ENCODE results near the gene GAB1. TPM values are rescaled to one million over a fixed set of nuclear protein-coding genes. Genes with fewer than 3 reads are reported as not detected.

Gene GAB1
- total and polyA plus RNA-seq, 7 experiments from 2014 or later: 0.67 to 6.4 (median 2.2) TPM; not detected in 3

- DNase-seq (no peak), ATAC-seq (no peak)
- H3K9me3 Mint-ChIP-seq: no peaks in the 10 kb centered on the region
- intact Hi-C loops (cut with micrococcal nuclease): loop anchor here in 1 of 2 donors (10.0 kb wide), 1 partner anchor 166 kb away; the partner anchor contains the start of gene USP38
- H3K9me3 ChIP-seq (ENCODE audit: control insufficient read depth in 2 of 3, low read length in 3 of 3): no peaks in the 10 kb centered on the region
- H3K27ac Mint-ChIP-seq: no peak overlapping the region
- ChIA-PET POLR2A (no interaction called here), CTCF (no interaction called here)
- H3K4me3 ChIP-seq (ENCODE audit: low read length): no peak overlapping the region
- no peak overlapping the region for H3K4me3 Mint-ChIP-seq
- H3K4me1 Mint-ChIP-seq: no peaks in the 10 kb centered on the region
- no peaks in the 10 kb centered on the region for H3K36me3 ChIP-seq (ENCODE audit: control insufficient read depth in 2 of 3, insufficient read depth in 3 of 3, low read length in 3 of 3)
- H3K27me3 ChIP-seq (ENCODE audit: control insufficient read depth in 2 of 2, insufficient read depth in 2 of 2, low read length in 2 of 2): peaks cover 0 to 2% of the 10 kb centered on the region in 2 donors
- H3K36me3 Mint-ChIP-seq: no peaks in the 10 kb centered on the region
- H3K4me1 ChIP-seq (ENCODE audit: control insufficient read depth in 2 of 2, insufficient read depth in 2 of 2, low read length in 2 of 2): no peaks in the 10 kb centered on the region
- no peak overlapping the region for H3K27ac ChIP-seq (ENCODE audit: low read depth, low read length)
- H3K27me3 Mint-ChIP-seq: peaks cover 0 to 30% (median 13%) of the 10 kb centered on the region in 5 donors
Measured at GRCh38 chr4:143351149-143351691, 14.5 kb downstream of the GAB1 start.

GRCh38 chr4:143351774-143352451 is 15.2 kb downstream of the GAB1 start:
- Mint-ChIP-seq H3K4me1 (no peaks in the 10 kb centered on the region), H3K4me3 (no peak overlapping the region), H3K27ac (no peak overlapping the region), H3K9me3 (no peaks in the 10 kb centered on the region), H3K27me3 (peaks cover 0 to 27% (median 11%) of the 10 kb centered on the region in 5 donors), H3K36me3 (no peaks in the 10 kb centered on the region)
- H3K9me3 ChIP-seq (ENCODE audit: control insufficient read depth in 2 of 3, low read length in 3 of 3): no peaks in the 10 kb centered on the region
- no peak overlapping the region for H3K4me3 ChIP-seq (ENCODE audit: low read length)
- ATAC-seq (no peak), DNase-seq (no peak)
- no peaks in the 10 kb centered on the region for H3K4me1 ChIP-seq (ENCODE audit: control insufficient read depth in 2 of 2, insufficient read depth in 2 of 2, low read length in 2 of 2)
- ChIA-PET POLR2A (no interaction called here), CTCF (no interaction called here)
- intact Hi-C loops (cut with micrococcal nuclease): loop anchor here in 1 of 2 donors (10.0 kb wide), 1 partner anchor 167 kb away; the partner anchor contains the start of gene USP38
- H3K27me3 ChIP-seq (ENCODE audit: control insufficient read depth in 2 of 2, insufficient read depth in 2 of 2, low read length in 2 of 2): no peaks in the 10 kb centered on the region
- H3K36me3 ChIP-seq (ENCODE audit: control insufficient read depth in 2 of 3, insufficient read depth in 3 of 3, low read length in 3 of 3): no peaks in the 10 kb centered on the region
- H3K27ac ChIP-seq (ENCODE audit: low read depth, low read length): no peak overlapping the region

- Mint-ChIP-seq H3K36me3 (no peaks in the 10 kb centered on the region), H3K4me3 (no peak overlapping the region), H3K27ac (no peak overlapping the region), H3K4me1 (no peaks in the 10 kb centered on the region), H3K9me3 (no peaks in the 10 kb centered on the region), H3K27me3 (peaks cover 0 to 23% (median 5%) of the 10 kb centered on the region in 5 donors)
- H3K9me3 ChIP-seq (ENCODE audit: control insufficient read depth in 2 of 3, low read length in 3 of 3): no peaks in the 10 kb centered on the region
- ATAC-seq (no peak), DNase-seq (no peak)
- H3K36me3 ChIP-seq (ENCODE audit: control insufficient read depth in 2 of 3, insufficient read depth in 3 of 3, low read length in 3 of 3): no peaks in the 10 kb centered on the region
- H3K27ac ChIP-seq (ENCODE audit: low read depth, low read length): no peak overlapping the region
- intact Hi-C loops (cut with micrococcal nuclease): loop anchor here in 1 of 2 donors (10.0 kb wide), 1 partner anchor 168 kb away; the partner anchor contains the start of gene USP38
- CTCF ChIA-PET: no interaction called here
- H3K4me3 ChIP-seq (ENCODE audit: low read length): no peak overlapping the region
- POLR2A ChIA-PET: no interaction called here
- no peaks in the 10 kb centered on the region for H3K27me3 ChIP-seq (ENCODE audit: control insufficient read depth in 2 of 2, insufficient read depth in 2 of 2, low read length in 2 of 2)
- H3K4me1 ChIP-seq (ENCODE audit: control insufficient read depth in 2 of 2, insufficient read depth in 2 of 2, low read length in 2 of 2): no peaks in the 10 kb centered on the region
Measured at GRCh38 chr4:143352720-143353119, 16.0 kb downstream of the GAB1 start.

- H3K36me3 Mint-ChIP-seq: no peaks in the 10 kb centered on the region
- H3K4me1 Mint-ChIP-seq: peaks cover 2 to 5% (median 4%) of the 10 kb centered on the region in 7 donors
- no peaks in the 10 kb centered on the region for H3K4me1 ChIP-seq (ENCODE audit: control insufficient read depth in 2 of 2, insufficient read depth in 2 of 2, low read length in 2 of 2)
- H3K27ac Mint-ChIP-seq: no peak overlapping the region
- no peak overlapping the region for H3K27ac ChIP-seq (ENCODE audit: low read depth, low read length)
- intact Hi-C loops (cut with micrococcal nuclease): loop anchor here in 1 of 2 donors (10.0 kb wide), 1 partner anchor 169 kb away; the partner anchor contains the start of gene USP38
- POLR2A ChIA-PET: no interaction called here
- no peak overlapping the region for H3K4me3 Mint-ChIP-seq
- CTCF ChIA-PET: interaction anchor here (0.7 kb wide), 1 partner anchor 15 kb away, joined by 3 read pairs; no protein-coding TSS in a partner anchor
- H3K27me3 ChIP-seq (ENCODE audit: control insufficient read depth in 2 of 2, insufficient read depth in 2 of 2, low read length in 2 of 2): no peaks in the 10 kb centered on the region
- H3K27me3 Mint-ChIP-seq: peaks cover 0 to 21% (median 2%) of the 10 kb centered on the region in 5 donors
- no peak overlapping the region for H3K4me3 ChIP-seq (ENCODE audit: low read length)
- no peaks in the 10 kb centered on the region for H3K36me3 ChIP-seq (ENCODE audit: control insufficient read depth in 2 of 3, insufficient read depth in 3 of 3, low read length in 3 of 3)
- ATAC-seq (no peak), DNase-seq (no peak)
- H3K9me3 ChIP-seq (ENCODE audit: control insufficient read depth in 2 of 3, low read length in 3 of 3): no peaks in the 10 kb centered on the region
- no peaks in the 10 kb centered on the region for H3K9me3 Mint-ChIP-seq
Measured at GRCh38 chr4:143353797-143354196, 17.1 kb downstream of the GAB1 start.

- Mint-ChIP-seq H3K36me3 (peaks cover 0 to 11% (median 0%) of the 10 kb centered on the region in 5 donors), H3K27ac (no peak overlapping the region), H3K4me3 (no peak overlapping the region), H3K27me3 (peaks cover 0 to 20% (median 0%) of the 10 kb centered on the region in 5 donors), H3K9me3 (peaks cover 0 to 3% (median 0%) of the 10 kb centered on the region in 11 donors), H3K4me1 (peaks cover 13 to 17% (median 16%) of the 10 kb centered on the region in 7 donors)
- Histone ChIP-seq H3K9me3 (ENCODE audit: control insufficient read depth in 2 of 3, low read length in 3 of 3) (no peaks in the 10 kb centered on the region), H3K4me1 (ENCODE audit: control insufficient read depth in 2 of 2, insufficient read depth in 2 of 2, low read length in 2 of 2) (peaks cover 0 to 9% of the 10 kb centered on the region in 2 donors), H3K36me3 (ENCODE audit: control insufficient read depth in 2 of 3, insufficient read depth in 3 of 3, low read length in 3 of 3) (no peaks in the 10 kb centered on the region), H3K4me3 (ENCODE audit: low read length) (no peak overlapping the region), H3K27ac (ENCODE audit: low read depth, low read length) (no peak overlapping the region), H3K27me3 (ENCODE audit: control insufficient read depth in 2 of 2, insufficient read depth in 2 of 2, low read length in 2 of 2) (no peaks in the 10 kb centered on the region)
- DNase-seq: no peak
- POLR2A ChIA-PET: no interaction called here
- CTCF ChIA-PET: no interaction called here
- no peak for ATAC-seq
- intact Hi-C loops (cut with micrococcal nuclease): loop anchor here (5.0 to 10.0 kb wide), 2 partner anchors 168 to 170 kb away; partner anchors contain the start of gene USP38 (in 1 of the 2)
Measured at GRCh38 chr4:143354990-143355389, 18.3 kb downstream of the GAB1 start.

- Histone ChIP-seq H3K36me3 (ENCODE audit: control insufficient read depth in 2 of 3, insufficient read depth in 3 of 3, low read length in 3 of 3) (no peaks in the 10 kb centered on the region), H3K27ac (ENCODE audit: low read depth, low read length) (no peak overlapping the region), H3K4me1 (ENCODE audit: control insufficient read depth in 2 of 2, insufficient read depth in 2 of 2, low read length in 2 of 2) (peaks cover 0 to 9% of the 10 kb centered on the region in 2 donors), H3K27me3 (ENCODE audit: control insufficient read depth in 2 of 2, insufficient read depth in 2 of 2, low read length in 2 of 2) (no peaks in the 10 kb centered on the region), H3K4me3 (ENCODE audit: low read length) (no peak overlapping the region), H3K9me3 (ENCODE audit: control insufficient read depth in 2 of 3, low read length in 3 of 3) (no peaks in the 10 kb centered on the region)
- Mint-ChIP-seq H3K4me3 (no peak overlapping the region), H3K4me1 (peaks cover 14 to 18% (median 17%) of the 10 kb centered on the region in 7 donors), H3K9me3 (peaks cover 0 to 3% (median 0%) of the 10 kb centered on the region in 11 donors), H3K27ac (no peak overlapping the region), H3K27me3 (peaks cover 0 to 20% (median 0%) of the 10 kb centered on the region in 5 donors), H3K36me3 (peaks cover 0 to 11% (median 0%) of the 10 kb centered on the region in 5 donors)
- ATAC-seq (no peak), DNase-seq (no peak)
- CTCF ChIA-PET: no interaction called here
- intact Hi-C loops (cut with micrococcal nuclease): loop anchor here (5.0 to 10.0 kb wide), 2 partner anchors 168 to 171 kb away; partner anchors contain the start of gene USP38 (in 1 of the 2)
- POLR2A ChIA-PET: no interaction called here
Measured at GRCh38 chr4:143355540-143356217, 19.0 kb downstream of the GAB1 start.
